Stimulated activated CD8-positive, alpha-beta memory T cell treated with anti-CD3 and anti-CD28 coated beads, Interleukin-4, amount 100 ng/mL, for 24 hours (primary cell): ENCODE data around the gene POU2AF1.

Experiments used
- DNase-seq: peaks from one replicate; pipeline ENCODE4 v3.0.0-alpha.2; 2020; ENCODE audit warnings: low read depth

Gene POU2AF1

DNA sequence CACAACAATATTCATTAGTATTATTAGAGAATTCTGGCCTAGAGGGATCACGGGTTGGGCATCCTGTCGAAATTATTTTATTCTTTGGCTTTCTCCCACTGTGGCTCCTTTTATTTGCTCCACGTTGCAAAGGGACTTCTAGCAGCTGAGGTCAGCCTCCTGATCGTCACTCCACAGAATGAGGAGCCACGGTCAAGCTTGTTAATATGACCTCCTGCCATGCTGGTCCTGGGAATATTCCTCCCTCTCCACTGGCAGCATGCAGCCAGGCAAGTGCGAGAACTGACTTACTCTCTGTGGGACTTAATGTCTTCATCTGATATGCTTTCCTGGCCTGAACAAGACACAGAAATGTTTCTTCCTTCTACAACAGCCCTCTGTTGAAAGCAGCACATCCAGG, 59.8 kb downstream of the POU2AF1 start:
- DNase-seq, result no peak

GRCh38 chr11:111312076-111312475, 67.0 kb downstream of the POU2AF1 start:
- DNase-seq, result no peak

DNA sequence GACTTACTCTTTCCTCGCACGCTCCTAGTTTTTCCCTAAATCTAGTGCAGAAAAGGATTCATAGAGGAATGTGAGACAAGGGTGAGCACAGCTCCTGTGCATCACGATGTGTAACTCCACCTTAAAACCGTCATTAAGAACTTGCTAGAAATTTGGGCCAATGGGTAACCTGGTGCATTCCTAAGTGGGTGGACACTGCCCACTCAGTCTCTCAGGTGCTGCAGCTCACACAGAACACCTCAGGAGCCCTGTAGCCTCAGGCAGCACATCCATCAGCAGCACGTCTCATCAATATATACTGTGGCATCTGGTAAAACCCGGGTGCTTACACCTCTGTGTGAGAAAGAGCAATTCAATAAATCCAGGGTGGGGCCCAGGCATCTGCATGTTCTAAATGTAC, 68.4 kb downstream of the POU2AF1 start:
- DNase-seq, result no peak

DNA sequence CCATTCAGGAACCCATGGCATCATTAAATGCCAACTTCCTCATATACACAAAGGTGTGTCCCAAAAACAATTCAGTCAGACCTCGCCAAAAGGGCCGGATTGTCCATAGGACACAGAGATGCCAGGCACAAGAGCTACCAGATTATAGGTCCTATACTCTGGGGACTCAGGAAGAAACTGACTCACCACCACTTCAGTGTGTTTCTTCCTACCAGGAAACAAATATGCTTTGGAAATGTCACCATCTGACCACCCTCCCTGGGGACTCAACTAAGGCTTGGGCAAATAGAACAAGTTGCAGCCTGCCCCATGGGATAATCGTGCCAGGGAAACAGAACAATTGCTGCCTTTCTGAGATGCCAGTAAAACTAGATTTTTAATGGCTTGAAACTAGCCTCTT, 69.0 kb downstream of the POU2AF1 start:
- DNase-seq, result no peak

DNA sequence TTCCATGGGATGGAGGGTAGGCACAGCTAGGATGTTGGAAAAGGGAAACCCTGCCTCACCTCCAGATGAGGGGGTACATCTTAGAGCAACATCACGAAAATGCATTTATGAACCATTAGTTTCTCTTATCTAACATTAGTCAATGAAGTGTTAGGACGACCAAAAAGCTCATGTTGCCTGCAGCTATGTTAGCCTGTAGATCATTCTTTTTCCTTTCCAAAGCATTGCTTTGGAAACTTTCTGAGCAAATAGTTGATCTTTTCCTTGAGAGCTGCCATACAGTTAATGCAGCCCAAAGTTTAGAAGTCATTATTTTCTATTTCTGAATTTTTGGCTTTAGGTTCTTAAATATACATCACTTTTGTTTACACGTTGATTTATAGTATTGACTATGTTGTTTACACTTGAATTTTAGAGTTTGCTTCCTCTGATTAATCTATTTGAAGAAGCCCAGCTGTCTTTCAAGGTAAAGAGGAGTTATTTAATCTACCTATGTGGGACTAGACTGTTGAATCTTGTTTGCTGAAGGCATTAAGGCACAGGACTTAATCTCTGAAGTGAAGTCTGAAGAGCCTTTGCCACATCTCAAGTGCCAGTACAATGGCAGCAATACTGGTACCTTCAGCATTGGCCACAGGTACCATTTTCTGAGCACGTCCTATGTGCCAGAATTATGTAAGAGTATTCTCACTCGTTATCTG, 69.7 kb downstream of the POU2AF1 start:
- DNase-seq, result no peak

DNA sequence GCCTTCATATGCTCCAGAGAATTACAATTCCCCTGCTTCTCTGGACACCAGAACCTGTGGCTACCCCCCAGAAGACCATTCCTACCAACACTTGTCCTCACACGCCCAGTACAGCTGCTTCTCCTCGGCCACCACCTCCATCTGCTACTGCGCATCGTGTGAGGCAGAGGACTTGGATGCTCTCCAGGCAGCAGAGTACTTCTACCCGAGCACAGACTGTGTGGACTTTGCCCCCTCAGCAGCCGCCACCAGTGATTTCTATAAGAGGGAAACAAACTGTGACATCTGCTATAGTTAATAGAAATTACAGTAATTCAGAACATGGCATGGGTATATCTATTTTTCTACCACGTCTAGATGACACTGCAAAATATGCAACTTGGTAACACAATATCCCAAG, 70.9 kb downstream of the POU2AF1 start:
- no peak for DNase-seq

- no peak for DNase-seq
Observed at GRCh38 chr11:111307472-111308108, 71.5 kb downstream of the POU2AF1 start.

GRCh38 chr11:111306321-111306720, 72.8 kb downstream of the POU2AF1 start:
- DNase-seq, result no peak

GRCh38 chr11:111305876-111306275, 73.2 kb downstream of the POU2AF1 start:
- no peak for DNase-seq

- DNase-seq, result no peak
Observed at GRCh38 chr11:111305162-111305802, 73.8 kb downstream of the POU2AF1 start.

GRCh38 chr11:111303461-111303860, 75.6 kb downstream of the POU2AF1 start:
- no peak for DNase-seq

DNA sequence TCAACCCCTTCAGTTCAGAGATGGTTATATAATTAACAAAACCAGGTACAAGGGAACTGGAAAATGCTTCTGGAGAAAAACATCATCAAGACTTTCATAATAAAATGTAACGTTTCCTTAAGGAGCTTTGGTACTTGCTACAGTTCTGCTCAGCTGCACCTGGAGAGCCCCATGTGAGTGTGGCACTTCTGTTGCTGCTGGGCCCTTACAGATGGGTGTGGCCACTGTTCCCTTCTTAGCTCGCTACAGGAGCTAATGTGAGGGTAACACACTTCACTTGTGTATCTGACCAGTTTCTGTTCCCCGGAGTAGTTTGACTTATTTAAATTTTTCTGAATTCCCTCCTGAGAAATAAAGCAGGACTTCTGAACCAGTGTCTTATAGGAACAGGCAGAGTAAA, 76.8 kb downstream of the POU2AF1 start:
- no peak for DNase-seq
